ENCODE measurements around the gene RABGGTA. TPM values are rescaled to one million over a fixed set of nuclear protein-coding genes. Genes with fewer than 3 reads are reported as not detected.

RABGGTA gene
- total and polyA plus RNA-seq, 10 of the 15 experiments (the other 5 are each of a cell fraction or from before 2014, with no cell fraction given): 19.1 to 75.6 (median 46.9) TPM

DNA sequence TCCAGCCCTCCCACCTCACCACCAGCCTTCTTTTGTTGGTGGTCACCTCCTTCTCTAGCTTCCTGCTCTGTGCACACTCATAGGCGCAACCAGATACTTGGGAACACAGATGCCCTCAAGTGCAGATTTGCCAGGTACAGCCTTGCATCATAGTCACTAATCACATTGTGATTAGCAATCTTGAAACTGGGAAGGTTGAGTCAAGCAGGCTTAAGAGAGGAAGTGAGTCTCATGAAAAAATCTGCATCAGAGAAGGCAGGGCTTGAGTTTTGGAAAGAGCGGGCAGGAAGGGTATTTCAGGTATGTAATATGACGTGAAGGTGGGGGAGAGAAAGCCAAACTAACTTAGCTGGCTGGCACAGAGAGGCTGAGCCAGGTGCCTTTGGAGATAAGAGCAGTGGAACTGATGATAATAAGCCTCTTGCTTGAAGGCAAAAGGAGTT lies 2.7 kb upstream of the RABGGTA start (continued):
- TF ChIP-seq CREM (IDR thresholded peaks at IDR 0.05; ENCODE audit: low read depth) (peak; percentile 85), SUZ12 (IDR thresholded peaks at IDR 0.05; ENCODE audit: unreplicated experiment) (no peak), PAX5 (IDR thresholded peaks at IDR 0.05; ENCODE audit: borderline replicate concordance, low read depth, low read length) (peak; percentile 63; the same call in 1 of the 2 replicates), SMC3 (IDR thresholded peaks at IDR 0.05; ENCODE audit: borderline replicate concordance, low read length) (peak; percentile 0; the same call in 1 of the 2 replicates), IRF5 (IDR thresholded peaks at IDR 0.05; ENCODE audit: borderline replicate concordance) (no peak), EED (IDR thresholded peaks at IDR 0.05; ENCODE audit: low read depth) (peak; percentile 97), USF2 (IDR thresholded peaks at IDR 0.05; ENCODE audit: borderline replicate concordance, low read depth, low read length) (no peak), SREBF2 (IDR thresholded peaks at IDR 0.05; ENCODE audit: low read length) (no peak), TCF7 (IDR thresholded peaks at IDR 0.05; ENCODE audit: borderline replicate concordance) (no peak), STAT3 (IDR thresholded peaks at IDR 0.05; ENCODE audit: low read depth, low read length) (no peak), NFYB (IDR thresholded peaks at IDR 0.05; ENCODE audit: insufficient read depth, low read depth, low read length) (no peak), MYB (IDR thresholded peaks at IDR 0.05; ENCODE audit: borderline replicate concordance, low read depth, low read length) (no peak), PBX3 (IDR thresholded peaks at IDR 0.05; ENCODE audit: insufficient replicate concordance, low read depth, low read length) (no peak), NR2C1 (IDR thresholded peaks at IDR 0.05) (no peak), JUNB (IDR thresholded peaks at IDR 0.05) (peak; percentile 96), NR2F1 (conservative IDR thresholded peaks at IDR 0.05) (no peak), ZNF207 (IDR thresholded peaks at IDR 0.05; ENCODE audit: borderline replicate concordance) (peak; percentile 40; the same call in 1 of the 2 replicates), FOS (IDR thresholded peaks at IDR 0.05; ENCODE audit: borderline replicate concordance, extremely low read depth, insufficient read length) (no peak), HSF1 (IDR thresholded peaks at IDR 0.05; ENCODE audit: low read depth, low read length) (no peak)
- TF ChIP-seq, protein P1, sequence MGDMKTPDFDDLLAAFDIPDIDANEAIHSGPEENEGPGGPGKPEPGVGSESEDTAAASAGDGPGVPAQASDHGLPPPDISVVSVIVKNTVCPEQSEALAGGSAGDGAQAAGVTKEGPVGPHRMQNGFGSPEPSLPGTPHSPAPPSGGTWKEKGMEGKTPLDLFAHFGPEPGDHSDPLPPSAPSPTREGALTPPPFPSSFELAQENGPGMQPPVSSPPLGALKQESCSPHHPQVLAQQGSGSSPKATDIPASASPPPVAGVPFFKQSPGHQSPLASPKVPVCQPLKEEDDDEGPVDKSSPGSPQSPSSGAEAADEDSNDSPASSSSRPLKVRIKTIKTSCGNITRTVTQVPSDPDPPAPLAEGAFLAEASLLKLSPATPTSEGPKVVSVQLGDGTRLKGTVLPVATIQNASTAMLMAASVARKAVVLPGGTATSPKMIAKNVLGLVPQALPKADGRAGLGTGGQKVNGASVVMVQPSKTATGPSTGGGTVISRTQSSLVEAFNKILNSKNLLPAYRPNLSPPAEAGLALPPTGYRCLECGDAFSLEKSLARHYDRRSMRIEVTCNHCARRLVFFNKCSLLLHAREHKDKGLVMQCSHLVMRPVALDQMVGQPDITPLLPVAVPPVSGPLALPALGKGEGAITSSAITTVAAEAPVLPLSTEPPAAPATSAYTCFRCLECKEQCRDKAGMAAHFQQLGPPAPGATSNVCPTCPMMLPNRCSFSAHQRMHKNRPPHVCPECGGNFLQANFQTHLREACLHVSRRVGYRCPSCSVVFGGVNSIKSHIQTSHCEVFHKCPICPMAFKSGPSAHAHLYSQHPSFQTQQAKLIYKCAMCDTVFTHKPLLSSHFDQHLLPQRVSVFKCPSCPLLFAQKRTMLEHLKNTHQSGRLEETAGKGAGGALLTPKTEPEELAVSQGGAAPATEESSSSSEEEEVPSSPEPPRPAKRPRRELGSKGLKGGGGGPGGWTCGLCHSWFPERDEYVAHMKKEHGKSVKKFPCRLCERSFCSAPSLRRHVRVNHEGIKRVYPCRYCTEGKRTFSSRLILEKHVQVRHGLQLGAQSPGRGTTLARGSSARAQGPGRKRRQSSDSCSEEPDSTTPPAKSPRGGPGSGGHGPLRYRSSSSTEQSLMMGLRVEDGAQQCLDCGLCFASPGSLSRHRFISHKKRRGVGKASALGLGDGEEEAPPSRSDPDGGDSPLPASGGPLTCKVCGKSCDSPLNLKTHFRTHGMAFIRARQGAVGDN (IDR thresholded peaks at IDR 0.05): no peak

Measured in GM12878 (cell line).